IPS-18a (cell line): ENCODE results near the gene EED.

Experiments
- H3K27ac ChIP-seq: one replicate; pipeline ENCODE4 v1.5.1; 2013; ENCODE audit warnings: low read length
- H3K27me3 ChIP-seq: one replicate; pipeline ENCODE4 v1.6.1; 2013; ENCODE audit warnings: mild to moderate bottlenecking, low read length; ENCODE audit not compliant: control insufficient read depth, insufficient read depth
- H3K36me3 ChIP-seq: one replicate; pipeline ENCODE4 v1.6.1; 2013; ENCODE audit warnings: low read depth, low read length; ENCODE audit not compliant: control insufficient read depth
- H3K4me1 ChIP-seq: one replicate; pipeline ENCODE4 v1.6.1; 2013; ENCODE audit warnings: low read depth, low read length; ENCODE audit not compliant: control insufficient read depth
- H3K4me3 ChIP-seq: one replicate; pipeline ENCODE4 v1.5.1; 2013; ENCODE audit warnings: low read length
- H3K9ac ChIP-seq: one replicate; pipeline ENCODE4 v1.6.1; 2013; ENCODE audit warnings: mild to moderate bottlenecking, low read length, moderate library complexity
- H3K9me3 ChIP-seq: one replicate; pipeline ENCODE4 v1.6.1; 2013; ENCODE audit warnings: low read depth, low read length; ENCODE audit not compliant: control insufficient read depth

Gene EED

GRCh38 chr11:86237267-86237804 lies 7.2 kb upstream of the EED start:
- no peak overlapping the region for H3K4me3 ChIP-seq
- H3K4me1 ChIP-seq = peaks cover 3% of the 10 kb centered on the region
- H3K36me3 ChIP-seq = no peaks in the 10 kb centered on the region
- H3K27ac ChIP-seq = no peak overlapping the region
- H3K9ac ChIP-seq = no peak overlapping the region
- H3K27me3 ChIP-seq = no peaks in the 10 kb centered on the region
- no peaks in the 10 kb centered on the region for H3K9me3 ChIP-seq

- no peaks in the 10 kb centered on the region for H3K27me3 ChIP-seq
- H3K4me1 ChIP-seq = peaks cover 8% of the 10 kb centered on the region
- no peak overlapping the region for H3K27ac ChIP-seq
- no peak overlapping the region for H3K4me3 ChIP-seq
- no peaks in the 10 kb centered on the region for H3K36me3 ChIP-seq
- no peak overlapping the region for H3K9ac ChIP-seq
- H3K9me3 ChIP-seq = no peaks in the 10 kb centered on the region
Measured at GRCh38 chr11:86240164-86240563, 4.4 kb upstream of the EED start.

DNA sequence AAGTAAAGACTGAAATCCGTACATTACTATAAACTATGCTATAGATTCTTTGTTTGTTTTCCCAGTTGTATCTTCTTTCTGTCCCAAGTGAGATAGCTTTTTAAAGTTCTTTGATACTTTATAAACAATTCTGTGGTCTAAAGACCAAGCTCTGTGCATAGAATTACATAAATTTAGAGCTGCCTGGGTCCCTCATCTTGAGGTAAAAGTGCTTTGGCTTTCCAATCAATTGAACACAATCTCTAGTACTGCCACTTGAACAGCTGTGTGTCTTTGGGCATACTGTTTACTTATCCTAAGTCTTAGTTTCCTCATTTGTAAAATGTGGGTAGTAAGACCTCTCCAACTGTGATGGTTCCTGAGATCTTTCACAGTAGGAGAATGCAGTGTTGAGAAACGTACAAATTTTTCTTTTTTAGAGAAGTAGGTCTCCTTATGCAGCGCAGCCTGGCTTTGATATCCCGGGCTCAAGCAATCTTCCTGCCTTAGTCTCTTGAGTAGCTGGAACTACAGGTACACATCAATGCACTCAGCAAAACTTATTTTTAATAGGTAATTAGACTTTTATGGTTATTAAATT lies 2.5 kb upstream of the EED start:
- peaks cover 6% of the 10 kb centered on the region for H3K27me3 ChIP-seq
- H3K4me1 ChIP-seq = peaks cover 13% of the 10 kb centered on the region
- H3K27ac ChIP-seq = no peak overlapping the region
- H3K36me3 ChIP-seq = no peaks in the 10 kb centered on the region
- no peaks in the 10 kb centered on the region for H3K9me3 ChIP-seq
- H3K4me3 ChIP-seq = no peak overlapping the region
- H3K9ac ChIP-seq = no peak overlapping the region

DNA sequence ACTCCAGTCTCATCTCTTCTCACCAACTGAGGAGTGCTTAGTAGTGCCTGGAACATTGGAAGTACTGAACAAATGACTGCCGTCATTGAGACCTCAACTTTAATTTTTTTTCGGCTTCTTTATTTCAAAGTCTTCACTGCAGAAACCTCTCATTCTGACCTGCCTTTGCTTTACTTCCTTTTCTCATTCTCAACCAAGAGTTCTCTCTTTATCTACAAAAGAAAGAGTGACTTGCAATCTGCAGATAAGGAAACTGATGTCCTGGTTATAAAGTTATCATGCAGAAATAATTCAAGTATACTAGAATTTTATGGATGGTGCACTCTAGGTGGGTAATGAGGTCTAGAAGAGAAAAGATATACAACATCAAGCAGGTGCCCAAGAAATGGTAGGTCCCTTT lies 1.2 kb upstream of the EED start:
- Histone ChIP-seq H3K9ac (no peak overlapping the region), H3K36me3 (no peaks in the 10 kb centered on the region), H3K9me3 (no peaks in the 10 kb centered on the region), H3K27me3 (peaks cover 6% of the 10 kb centered on the region), H3K4me1 (peaks cover 20% of the 10 kb centered on the region), H3K27ac (no peak overlapping the region), H3K4me3 (no peak overlapping the region)

- Histone ChIP-seq H3K27me3 (peaks cover 6% of the 10 kb centered on the region), H3K36me3 (no peaks in the 10 kb centered on the region), H3K9ac (peak overlapping the region; percentile 99), H3K9me3 (no peaks in the 10 kb centered on the region), H3K4me3 (peak overlapping the region; percentile 98), H3K27ac (peak overlapping the region; percentile 99), H3K4me1 (peaks cover 26% of the 10 kb centered on the region)
Measured at GRCh38 chr11:86244063-86244521, 461 bp upstream of the EED start.

DNA sequence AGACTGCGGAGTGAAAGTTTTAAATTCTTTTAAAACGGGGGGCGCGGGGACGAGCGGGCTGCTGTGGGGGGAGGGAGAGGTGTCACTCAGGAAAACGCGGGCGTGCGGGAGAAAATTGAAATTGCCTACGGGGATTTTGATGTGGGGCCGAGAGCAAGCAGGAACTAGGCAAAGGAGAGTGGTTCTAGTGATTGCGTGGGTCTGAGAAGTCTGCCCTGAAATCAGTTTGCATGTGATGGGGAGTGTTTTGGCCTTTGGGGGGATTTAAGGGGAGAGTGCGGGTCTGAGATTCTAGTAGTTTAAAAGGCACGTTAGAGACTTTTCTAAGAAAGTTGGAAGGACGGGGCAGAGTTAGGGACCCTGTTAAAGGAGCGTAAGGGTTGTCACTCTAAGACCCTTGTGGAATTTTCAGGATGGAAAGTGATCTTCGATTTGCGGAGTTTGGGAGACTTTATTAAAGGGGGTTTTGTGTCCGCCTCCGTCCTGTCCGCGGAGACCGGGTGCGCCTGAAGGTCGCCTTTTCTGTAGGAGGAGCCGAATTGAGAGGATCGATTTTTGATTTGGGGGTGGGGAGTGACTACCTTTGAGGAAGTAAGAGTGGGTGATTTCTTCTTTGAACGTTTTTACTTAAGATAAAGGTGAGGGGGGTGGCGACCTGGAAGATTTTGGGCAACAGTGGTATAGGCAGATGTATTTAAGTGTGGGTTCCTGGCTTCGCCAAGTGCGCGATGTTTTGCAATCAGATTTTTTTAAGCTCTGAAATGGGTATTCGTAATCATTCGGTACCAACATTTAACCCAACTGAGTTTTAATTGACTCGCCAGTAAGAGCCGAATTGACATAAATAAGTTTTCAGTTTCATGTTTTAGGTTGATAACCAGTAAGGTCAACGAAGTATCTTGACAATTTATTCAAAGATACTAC lies 1.1 kb downstream of the EED start:
- H3K4me1 ChIP-seq = peaks cover 37% of the 10 kb centered on the region
- H3K27ac ChIP-seq = peak overlapping the region; percentile 56
- peak overlapping the region; percentile 99 for H3K9ac ChIP-seq
- H3K36me3 ChIP-seq = peaks cover 4% of the 10 kb centered on the region
- no peaks in the 10 kb centered on the region for H3K9me3 ChIP-seq
- H3K27me3 ChIP-seq = peaks cover 6% of the 10 kb centered on the region
- H3K4me3 ChIP-seq = peak overlapping the region; percentile 98

DNA sequence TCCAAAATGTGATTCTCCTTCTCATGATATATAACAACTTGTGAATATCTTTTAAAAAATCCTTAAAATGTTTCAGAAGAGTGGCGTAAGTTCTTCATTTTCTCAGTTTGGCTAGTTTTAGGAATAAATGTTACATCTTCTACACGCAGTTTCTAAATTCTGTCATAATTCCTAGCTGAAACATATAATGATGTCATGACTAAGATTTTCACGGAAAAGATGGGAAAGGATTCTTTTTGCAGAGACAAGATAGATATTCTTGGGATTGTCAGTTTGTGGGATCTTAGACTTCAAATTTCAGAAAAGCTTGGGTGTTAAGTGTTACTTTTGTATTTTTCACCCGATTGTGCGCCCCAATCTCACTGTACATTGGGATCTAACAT lies 1.7 kb downstream of the EED start:
- H3K4me1 ChIP-seq = peaks cover 37% of the 10 kb centered on the region
- peak overlapping the region; percentile 99 for H3K9ac ChIP-seq
- peaks cover 6% of the 10 kb centered on the region for H3K27me3 ChIP-seq
- peak overlapping the region; percentile 98 for H3K4me3 ChIP-seq
- H3K36me3 ChIP-seq = peaks cover 4% of the 10 kb centered on the region
- H3K27ac ChIP-seq = no peak overlapping the region
- no peaks in the 10 kb centered on the region for H3K9me3 ChIP-seq

DNA sequence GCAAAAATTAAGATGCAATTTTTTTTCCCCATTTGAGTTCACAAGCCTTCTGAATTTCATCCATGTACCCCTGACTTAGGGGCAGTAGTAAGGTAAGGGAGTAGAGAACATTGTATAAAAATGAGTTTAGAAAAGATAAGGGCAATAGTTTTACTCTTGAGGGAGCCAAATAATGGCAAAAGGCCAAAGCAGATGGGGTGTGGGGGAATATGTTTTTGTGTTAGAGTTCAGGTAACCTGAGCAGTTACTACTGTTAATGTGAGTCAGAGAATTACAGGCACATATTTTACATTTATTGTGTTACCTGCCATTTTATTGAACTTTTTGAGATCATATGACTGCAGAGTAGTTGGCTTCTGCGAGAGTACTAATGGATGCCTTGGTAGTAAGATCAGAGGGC lies 3.1 kb downstream of the EED start:
- Histone ChIP-seq H3K27me3 (peaks cover 6% of the 10 kb centered on the region), H3K9ac (no peak overlapping the region), H3K4me3 (no peak overlapping the region), H3K27ac (no peak overlapping the region), H3K9me3 (no peaks in the 10 kb centered on the region), H3K4me1 (peaks cover 37% of the 10 kb centered on the region), H3K36me3 (peaks cover 6% of the 10 kb centered on the region)

DNA sequence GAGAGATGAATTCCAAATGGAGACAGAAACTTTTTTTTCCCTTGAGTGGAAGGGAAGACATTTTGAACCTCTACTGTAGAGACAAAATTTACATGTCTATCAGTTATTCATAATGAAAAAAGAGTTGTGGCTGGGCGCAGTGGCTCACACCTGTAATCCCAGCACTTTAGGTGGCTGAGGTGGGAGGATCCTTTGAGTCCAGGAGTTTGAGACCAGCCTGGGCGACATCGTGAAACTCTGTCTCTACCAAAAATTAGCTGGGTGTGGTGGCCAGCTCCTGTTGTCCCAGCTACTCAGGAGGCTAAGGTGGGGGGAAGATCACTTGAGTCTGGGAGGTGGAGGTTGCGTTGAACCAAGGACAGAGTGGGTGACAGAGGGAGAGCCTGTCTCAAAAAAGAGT lies 4.1 kb downstream of the EED start:
- H3K36me3 ChIP-seq = peaks cover 10% of the 10 kb centered on the region
- no peak overlapping the region for H3K9ac ChIP-seq
- no peak overlapping the region for H3K27ac ChIP-seq
- peaks cover 36% of the 10 kb centered on the region for H3K4me1 ChIP-seq
- H3K9me3 ChIP-seq = no peaks in the 10 kb centered on the region
- no peak overlapping the region for H3K4me3 ChIP-seq
- H3K27me3 ChIP-seq = peaks cover 6% of the 10 kb centered on the region

- H3K9ac ChIP-seq = no peak overlapping the region
- H3K36me3 ChIP-seq = peaks cover 10% of the 10 kb centered on the region
- H3K4me1 ChIP-seq = peaks cover 31% of the 10 kb centered on the region
- H3K4me3 ChIP-seq = no peak overlapping the region
- H3K27me3 ChIP-seq = peaks cover 6% of the 10 kb centered on the region
- no peak overlapping the region for H3K27ac ChIP-seq
- no peaks in the 10 kb centered on the region for H3K9me3 ChIP-seq
Measured at GRCh38 chr11:86249307-86250098, 5.0 kb downstream of the EED start.

DNA sequence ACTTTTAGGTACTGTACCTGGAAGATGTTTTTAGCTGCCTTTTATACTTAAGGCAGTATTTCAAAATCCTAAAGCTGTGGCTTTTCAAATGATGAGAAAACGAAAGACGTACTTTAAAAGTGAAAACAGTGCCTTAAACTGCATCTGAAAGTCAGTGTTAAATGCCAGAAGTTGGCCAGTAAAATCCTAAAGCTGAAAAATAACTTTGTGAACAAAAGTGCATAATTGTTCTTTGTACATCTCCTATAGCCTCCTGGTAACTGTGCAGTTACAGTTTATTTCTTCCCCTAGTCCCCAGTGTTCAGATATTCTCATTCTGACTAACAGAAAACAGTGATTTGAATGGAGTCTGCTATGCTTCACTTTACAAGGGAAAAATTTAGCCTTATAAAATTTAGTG lies 6.8 kb downstream of the EED start:
- H3K9me3 ChIP-seq = no peaks in the 10 kb centered on the region
- H3K9ac ChIP-seq = no peak overlapping the region
- no peak overlapping the region for H3K4me3 ChIP-seq
- peaks cover 28% of the 10 kb centered on the region for H3K4me1 ChIP-seq
- H3K27me3 ChIP-seq = peaks cover 4% of the 10 kb centered on the region
- H3K36me3 ChIP-seq = peaks cover 16% of the 10 kb centered on the region
- no peak overlapping the region for H3K27ac ChIP-seq
